DMS53 (cell line): Measurements from ENCODE around the gene SCAMP2.
A peak's percentile ranks its signal among the peaks of the same experiment; 100 is the strongest.

Experiments
- DNase-seq: peaks from one replicate; lab custom pipeline; 2025; lab: John Stamatoyannopoulos, UW

The SCAMP2 gene

DNA sequence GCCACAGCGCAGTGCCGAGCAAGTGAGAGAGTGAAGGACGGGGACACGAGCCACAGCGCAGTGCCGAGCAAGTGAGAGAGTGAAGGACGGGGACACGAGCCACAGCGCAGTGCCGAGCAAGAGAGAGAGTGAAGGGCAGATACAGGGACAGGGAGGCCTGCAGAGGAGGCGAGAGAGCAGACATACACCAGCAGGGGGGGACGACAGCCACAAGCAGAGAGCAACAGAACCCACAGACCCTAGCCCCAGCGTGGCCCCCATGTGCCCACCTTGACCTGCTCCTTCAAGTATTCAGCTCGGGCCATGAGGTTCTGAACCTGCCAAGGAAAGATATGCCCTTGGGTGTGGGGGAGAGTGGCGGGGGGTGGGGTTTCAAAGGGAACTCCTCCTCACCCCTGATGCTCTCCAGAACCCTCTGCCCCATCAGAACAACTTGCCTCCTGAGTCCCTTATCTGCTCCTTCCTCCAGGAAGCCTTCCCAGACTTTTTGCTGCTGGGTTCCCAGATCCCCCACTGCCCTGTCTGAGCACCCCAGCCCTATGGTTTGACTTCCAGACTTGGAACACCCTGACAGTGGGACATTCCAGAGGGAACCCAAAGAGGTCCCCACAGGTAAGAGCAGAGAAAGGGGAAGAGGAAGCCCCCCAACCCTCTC is 35.6 kb downstream of the SCAMP2 start:
- no peak for DNase-seq

- no peak for DNase-seq
These were observed 36.3 kb downstream of the SCAMP2 start for GRCh38 chr15:74836846-74837245.

DNA sequence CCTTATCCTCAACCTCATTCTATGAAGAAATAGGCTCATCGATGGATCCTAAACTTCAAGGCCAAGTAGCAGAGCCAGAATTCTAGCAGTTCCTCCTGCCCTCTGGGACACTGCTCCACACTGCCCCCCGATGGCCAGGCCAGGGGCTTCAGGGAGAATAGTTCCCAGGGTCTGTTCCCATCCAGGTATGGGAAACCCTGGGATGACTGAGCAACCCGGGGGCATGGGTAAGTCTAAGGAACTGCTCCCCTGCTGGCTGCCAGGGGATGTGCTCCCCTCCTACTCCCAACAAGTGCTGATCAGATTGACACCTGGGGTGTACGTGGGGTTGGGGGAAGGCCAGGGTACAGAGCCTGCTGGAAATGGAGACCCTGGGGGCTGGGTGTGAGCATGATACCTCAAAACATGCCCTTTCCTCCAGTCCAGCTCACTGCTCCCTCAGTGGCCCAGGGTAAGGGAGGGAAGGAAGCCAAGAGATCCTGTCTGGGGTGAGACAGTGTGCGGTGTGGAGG is 37.8 kb downstream of the SCAMP2 start:
- DNase-seq, result peak; percentile 80

DNA sequence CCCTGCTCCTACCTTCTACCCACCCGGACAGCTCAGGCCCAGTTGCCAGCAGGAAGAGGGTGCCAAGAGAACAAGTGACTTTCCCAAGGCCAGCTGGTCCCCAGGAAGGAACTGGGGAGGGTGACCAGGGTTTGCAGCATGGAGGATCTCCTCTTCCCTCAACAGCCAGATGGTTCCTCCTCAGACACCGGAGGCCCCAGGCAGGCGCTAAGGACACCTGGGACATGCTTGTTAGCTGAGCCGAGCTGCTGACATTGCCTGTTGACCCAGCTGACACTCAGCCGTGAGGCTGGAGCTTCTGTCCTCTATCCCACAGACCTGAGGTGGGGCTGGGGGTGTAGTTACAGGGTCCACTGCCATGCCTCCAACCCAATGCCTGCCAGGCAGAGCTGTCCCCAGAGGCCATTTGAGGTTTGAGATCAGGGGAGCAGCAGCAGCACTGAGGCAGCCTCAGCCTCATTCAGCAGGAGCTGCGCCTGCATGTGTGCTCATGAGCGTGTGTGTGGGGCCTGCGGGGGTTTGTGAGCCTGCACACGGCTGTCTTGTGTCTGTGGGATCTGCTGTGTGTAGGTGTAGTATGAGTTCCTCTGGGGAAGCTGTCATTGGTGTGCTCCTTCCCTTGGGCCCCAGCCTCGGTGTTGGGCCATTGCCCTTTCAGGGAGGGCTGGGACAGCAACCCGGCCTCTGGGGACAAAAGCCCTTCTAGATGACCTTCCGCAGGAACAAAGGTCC is 39.6 kb downstream of the SCAMP2 start:
- peak; percentile 55 for DNase-seq

DNA sequence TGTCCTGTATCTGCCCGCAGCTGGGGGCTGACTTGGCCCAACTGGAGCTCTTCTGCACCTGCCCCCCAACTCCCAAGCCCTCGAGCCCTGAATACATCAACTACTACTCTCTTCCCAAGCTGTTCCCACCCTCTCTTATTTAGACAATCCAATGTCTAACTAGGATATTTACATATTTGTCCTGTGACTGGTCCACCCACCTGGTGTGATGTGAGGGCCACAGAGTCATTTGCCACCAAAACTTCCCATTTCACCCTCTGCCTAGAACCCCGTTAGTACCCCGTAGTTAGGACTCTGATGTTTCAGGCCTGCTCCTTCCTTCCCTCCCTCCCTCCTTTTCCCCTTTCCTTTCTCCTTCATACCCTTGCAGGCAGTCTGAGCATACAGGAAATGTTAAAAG is 40.3 kb downstream of the SCAMP2 start:
- no peak for DNase-seq

GRCh38 chr15:74831813-74832495 is 41.2 kb downstream of the SCAMP2 start:
- no peak for DNase-seq

DNA sequence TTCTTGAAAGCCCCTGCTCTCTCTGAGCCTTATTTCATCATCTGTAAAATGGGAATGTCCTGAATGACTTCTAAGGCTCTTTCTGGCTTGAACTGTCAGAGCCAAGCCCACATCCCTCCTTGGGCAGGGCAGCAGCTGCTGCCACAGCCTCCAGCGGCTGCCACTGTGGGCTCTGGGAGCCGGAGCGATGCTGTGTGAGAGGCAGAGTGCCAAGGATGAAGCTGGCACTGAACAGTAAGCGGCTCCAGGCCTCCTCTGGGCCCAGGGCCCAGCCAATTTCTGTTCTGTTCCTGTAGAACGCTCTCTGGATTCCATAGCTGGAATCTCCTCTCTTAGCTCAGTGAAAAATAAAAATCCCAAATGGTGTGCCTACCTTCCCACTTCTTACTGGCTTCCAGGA is 42.3 kb downstream of the SCAMP2 start:
- no peak for DNase-seq

GRCh38 chr15:74829991-74830390 is 43.2 kb downstream of the SCAMP2 start:
- no peak for DNase-seq

DNA sequence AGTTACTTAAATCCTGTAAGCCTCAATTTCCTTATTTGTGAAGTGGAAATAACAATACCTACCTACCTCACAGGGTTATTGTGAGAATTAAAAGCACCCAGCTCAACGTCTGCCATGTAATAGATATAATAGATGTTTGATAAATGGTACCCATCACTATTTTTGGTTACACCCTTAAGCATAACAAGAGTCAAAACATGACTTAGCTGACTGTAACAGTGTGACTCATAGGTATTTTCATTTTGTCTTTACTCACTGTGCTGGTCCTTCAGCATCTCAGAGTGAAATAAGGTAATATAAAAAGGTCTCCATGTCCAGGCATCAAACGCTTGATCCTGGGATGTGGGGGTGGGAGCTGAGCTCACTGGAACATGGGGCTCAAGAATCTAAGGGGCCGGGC is 43.7 kb downstream of the SCAMP2 start:
- DNase-seq, result no peak

GRCh38 chr15:74828835-74829234 is 44.3 kb downstream of the SCAMP2 start:
- DNase-seq, result peak; percentile 47

DNA sequence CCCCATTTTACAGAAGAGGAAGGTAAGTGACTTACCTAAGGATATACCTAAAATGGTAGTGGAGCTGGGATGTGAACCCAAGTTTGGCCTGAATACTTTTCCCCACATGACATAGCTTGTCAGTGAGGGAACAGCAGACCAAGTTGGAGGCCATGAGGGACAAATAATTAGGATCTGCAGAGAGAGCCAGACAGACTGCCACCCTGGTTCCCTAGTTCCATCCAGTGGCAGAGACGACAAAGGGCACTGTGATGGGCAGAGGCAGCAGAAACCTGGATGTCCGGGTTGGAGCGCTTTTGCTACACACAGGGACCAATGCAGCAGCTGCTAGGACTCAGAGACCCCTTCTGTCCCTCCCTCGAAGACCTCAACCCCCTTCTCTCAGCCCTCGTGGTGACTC is 45.6 kb downstream of the SCAMP2 start:
- peak; percentile 18 for DNase-seq

GRCh38 chr15:74826921-74827320 is 46.2 kb downstream of the SCAMP2 start:
- DNase-seq, result no peak

DNA sequence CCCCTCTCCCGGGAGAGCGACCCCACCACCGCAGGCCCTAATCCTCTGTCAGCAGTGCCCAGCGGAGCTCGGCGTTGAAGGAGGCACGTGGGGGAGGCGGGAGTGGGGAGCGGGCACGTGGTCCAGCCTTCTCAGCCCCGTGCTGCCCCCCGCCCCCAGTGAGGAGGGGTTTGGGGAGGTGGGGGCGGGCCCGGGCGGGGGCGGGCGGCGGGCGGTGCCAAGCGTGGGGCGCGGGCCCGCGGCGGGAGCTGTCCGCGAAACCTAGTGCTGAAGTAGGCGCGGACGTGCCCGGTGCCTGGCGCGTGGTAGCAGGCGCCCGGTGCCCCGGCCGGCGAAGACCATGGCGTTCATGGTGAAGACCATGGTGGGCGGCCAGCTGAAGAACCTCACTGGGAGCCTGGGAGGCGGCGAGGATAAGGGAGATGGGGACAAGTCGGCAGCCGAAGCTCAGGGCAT is 46.8 kb downstream of the SCAMP2 start, which contains the start of gene CPLX3:
CPLX3 (plus strand) TSS at position 264 of the 456 bp plus-strand sequence; CDS start at position 341, 77 bp downstream.
- DNase-seq, result peak; percentile 40

DNA sequence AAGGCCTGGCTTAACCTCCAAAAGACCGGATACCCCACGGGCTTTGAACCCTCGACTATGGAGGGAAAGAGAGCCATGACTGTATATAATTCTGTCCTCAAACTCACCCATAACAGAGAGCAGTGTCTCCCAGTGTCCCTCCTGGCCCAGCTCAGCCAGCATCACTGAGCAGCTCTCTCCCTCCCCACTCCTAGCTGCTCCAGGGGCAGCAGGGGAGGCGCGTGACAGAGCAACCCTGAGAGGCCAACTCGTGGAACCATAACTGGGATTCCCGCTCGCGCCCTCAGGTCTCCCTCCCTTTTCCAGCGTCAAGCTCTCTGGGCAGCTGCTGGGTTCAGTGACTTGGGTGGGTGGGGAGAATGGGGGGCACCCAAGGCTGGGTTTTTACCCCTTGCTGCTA is 47.3 kb downstream of the SCAMP2 start:
- DNase-seq, result no peak

DNA sequence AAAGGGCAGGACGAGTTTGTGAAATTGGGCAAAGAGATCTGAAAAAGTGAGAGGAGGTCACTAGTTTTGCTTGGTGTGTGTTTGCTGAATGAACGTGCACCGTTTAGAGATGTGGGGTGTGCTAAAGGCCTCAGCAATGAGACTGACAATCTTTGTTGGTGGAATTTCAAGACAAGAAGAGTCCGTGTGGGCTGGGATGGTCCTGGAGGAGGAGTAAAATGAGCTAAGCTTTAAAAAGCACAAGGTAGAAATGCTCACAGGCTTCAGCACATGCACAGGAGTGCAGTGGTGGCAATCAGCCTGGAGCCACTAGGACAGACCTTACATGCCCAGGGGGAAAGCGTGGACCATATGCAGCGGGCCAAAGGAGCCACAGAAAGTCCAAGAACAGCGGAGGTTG is 48.2 kb downstream of the SCAMP2 start:
- no peak for DNase-seq

DNA sequence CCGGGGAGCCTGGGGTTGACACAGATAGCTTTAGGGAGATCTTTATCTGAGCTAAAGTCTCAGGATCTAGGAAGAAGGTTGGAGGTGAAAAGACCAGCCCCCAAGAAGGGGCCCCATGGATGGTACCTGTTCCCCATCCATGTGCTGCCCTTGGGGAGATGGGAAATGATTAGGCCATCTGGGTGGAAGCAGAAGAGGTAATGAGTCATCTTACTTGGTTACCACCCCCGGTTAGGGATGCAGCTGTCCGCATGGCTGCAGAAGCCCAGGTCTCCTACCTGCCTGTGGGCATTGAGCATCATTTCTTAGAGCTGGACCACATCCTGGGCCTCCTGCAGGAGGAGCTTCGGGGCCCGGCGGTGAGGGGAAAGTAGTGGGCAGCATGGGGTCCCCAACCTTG is 49.8 kb downstream of the SCAMP2 start:
- DNase-seq, result peak; percentile 54

DNA sequence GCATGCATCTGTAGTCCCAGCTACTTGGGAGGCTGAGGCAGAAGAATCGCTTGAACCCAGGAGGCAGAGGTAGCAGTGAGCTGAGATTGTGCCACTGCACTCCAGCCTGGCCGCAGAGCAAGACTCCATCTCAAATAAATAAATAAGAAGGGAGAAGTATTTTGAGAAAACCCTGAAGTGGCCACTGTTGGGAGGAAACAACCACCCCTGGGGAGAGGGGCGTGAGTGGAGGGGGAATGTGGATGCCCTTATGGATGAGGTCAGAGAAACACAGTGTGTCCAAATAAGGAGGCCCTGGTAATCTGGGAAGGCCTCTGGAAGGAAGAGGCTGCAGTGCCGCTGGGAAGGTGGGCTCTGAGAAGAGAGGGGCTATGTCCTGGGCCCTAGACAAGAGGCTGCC is 50.9 kb downstream of the SCAMP2 start:
- DNase-seq, result no peak

GRCh38 chr15:74821790-74822158 is 51.4 kb downstream of the SCAMP2 start:
- DNase-seq, result no peak

GRCh38 chr15:74821091-74821789 is 51.9 kb downstream of the SCAMP2 start:
- no peak for DNase-seq

DNA sequence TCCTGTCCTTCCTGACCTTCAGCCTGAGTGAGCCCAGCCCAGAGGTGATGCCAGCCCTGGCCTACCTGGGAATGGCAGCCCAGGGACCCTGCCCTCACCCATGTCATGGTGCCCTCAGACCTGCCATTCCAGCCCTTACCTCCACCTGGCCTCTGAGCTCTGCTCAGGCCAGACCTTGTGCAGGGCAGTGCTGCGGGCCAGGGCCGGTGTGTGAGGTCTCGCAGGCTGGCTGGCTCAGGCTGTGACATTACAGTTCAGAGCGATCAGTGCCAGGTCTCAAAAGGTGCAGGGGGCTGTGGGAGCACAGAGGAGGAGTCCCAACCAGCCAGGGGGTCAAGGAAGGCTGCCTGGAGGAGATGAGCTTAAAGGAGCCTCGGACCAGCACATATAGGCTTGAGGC is 53.1 kb downstream of the SCAMP2 start:
- no peak for DNase-seq

DNA sequence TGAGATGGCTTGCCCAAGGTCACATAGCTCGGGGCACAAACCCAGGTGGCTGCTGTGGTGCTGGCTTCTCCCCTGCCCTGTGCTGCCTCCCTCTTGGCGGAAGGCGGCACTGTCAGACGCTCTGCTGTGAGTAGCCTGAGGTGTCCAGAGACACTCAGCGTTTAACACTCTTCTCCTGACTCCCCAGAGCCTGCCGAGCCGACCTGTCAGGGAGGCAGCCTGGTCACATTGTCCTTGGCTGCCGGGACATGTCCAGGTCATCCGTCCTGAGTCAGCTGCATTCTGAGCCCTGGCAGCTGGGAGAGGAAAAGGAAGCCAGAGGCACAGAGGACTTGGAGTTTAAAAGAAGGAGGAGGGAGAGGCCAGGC is 55.8 kb downstream of the SCAMP2 start:
- peak; percentile 41 for DNase-seq

GRCh38 chr15:74816624-74817369 is 56.4 kb downstream of the SCAMP2 start:
- DNase-seq, result no peak
